Sigmoid colon (tissue), 4 donors: ENCODE results near the gene NRP1.

Experiments used
- POLR2A ChIP-seq, 2 donors: fragments of 450-650 bp; IDR thresholded peaks; one replicate each; pipeline ENCODE4 v1.6.1; 2016; ENCODE audit warnings: antibody characterized with exemption in 2 of 2, mild to moderate bottlenecking in 2 of 2, moderate library complexity in 2 of 2
- POLR2AphosphoS5 ChIP-seq, 4 donors: sonication (generic); formaldehyde crosslinking; IDR thresholded peaks; one replicate each; pipeline ENCODE4 v1.6.1; 2017; ENCODE audit warnings: antibody characterized with exemption in 4 of 4
- TF ChIP-seq, protein P1 (sequence below), 4 experiments: fragments of 450-650 bp in 3 of 4; fragments of 200-600 bp in 1 of 4; IDR thresholded peaks; one replicate each; pipeline ENCODE4 v1.5.1; 2016 to 2019; ENCODE audit warnings: antibody characterized with exemption in 4 of 4, mild to moderate bottlenecking in 3 of 4, moderate library complexity in 2 of 4

DNA sequence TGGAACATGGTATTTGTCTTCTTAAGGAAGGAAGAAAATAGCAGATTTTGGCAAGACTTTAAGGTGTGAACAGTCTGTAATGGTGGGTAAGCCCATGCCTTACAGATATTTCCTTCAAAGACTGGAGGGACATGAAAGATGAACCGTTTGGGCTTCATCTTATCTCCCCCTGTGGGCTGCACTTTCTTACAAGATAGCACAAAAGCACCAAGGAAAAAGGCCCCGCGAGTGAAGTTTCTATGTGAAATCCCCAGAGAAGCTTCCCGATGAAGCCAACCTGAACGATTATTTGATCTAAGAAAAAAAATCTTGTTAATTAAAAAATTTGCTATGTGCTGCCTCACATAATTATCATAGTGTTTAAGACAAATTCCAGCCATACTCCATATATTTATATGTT lies 91.5 kb downstream of the NRP1 start:
- TF ChIP-seq, protein P1, sequence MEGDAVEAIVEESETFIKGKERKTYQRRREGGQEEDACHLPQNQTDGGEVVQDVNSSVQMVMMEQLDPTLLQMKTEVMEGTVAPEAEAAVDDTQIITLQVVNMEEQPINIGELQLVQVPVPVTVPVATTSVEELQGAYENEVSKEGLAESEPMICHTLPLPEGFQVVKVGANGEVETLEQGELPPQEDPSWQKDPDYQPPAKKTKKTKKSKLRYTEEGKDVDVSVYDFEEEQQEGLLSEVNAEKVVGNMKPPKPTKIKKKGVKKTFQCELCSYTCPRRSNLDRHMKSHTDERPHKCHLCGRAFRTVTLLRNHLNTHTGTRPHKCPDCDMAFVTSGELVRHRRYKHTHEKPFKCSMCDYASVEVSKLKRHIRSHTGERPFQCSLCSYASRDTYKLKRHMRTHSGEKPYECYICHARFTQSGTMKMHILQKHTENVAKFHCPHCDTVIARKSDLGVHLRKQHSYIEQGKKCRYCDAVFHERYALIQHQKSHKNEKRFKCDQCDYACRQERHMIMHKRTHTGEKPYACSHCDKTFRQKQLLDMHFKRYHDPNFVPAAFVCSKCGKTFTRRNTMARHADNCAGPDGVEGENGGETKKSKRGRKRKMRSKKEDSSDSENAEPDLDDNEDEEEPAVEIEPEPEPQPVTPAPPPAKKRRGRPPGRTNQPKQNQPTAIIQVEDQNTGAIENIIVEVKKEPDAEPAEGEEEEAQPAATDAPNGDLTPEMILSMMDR (IDR thresholded peaks at IDR 0.05), result no peak
- TF ChIP-seq POLR2A (IDR thresholded peaks at IDR 0.05) (no peak), POLR2AphosphoS5 (IDR thresholded peaks at IDR 0.05) (no peak)
